ENCODE results near the gene PSMB5.

Gene PSMB5

GRCh38 chr14:23077962-23078361 is 43.3 kb upstream of the PSMB5 start:
- H2BK12ac ChIP-seq (ENCODE audit: low read length in 2 of 2), result peak overlapping the region in 1 of 2 experiments; percentile 21
- no peak overlapping the region for H4K91ac ChIP-seq (ENCODE audit: low read length)
- peak overlapping the region; percentile 3 for H2AK5ac ChIP-seq (ENCODE audit: low read length, severe bottlenecking)
- H3K9ac ChIP-seq (ENCODE audit: low read length), result peak overlapping the region; percentile 87
- H3K14ac ChIP-seq (ENCODE audit: low read length in 2 of 2), result peak overlapping the region in 1 of 2 experiments; percentile 11
- H3K18ac ChIP-seq (ENCODE audit: low read depth in 1 of 2, low read length in 2 of 2), result peak overlapping the region; percentile 10 to 40
- H3K36me3 ChIP-seq (ENCODE audit: control insufficient read depth in 1 of 2, insufficient read depth in 2 of 2, low read depth in 1 of 2, low read length in 2 of 2), result peaks cover 32 to 94% of the 10 kb centered on the region in 2 experiments
- H3K4me3 ChIP-seq (ENCODE audit: insufficient read depth in 1 of 2, low read depth in 1 of 2, low read length in 2 of 2), result peak overlapping the region in 1 of 2 experiments; percentile 48
- peaks cover 14% of the 10 kb centered on the region for H3K79me1 ChIP-seq (replicated peaks; ENCODE audit: low read length, poor library complexity, severe bottlenecking)
- WGBS, result 80% methylated on average over 3 of the region's 5 CpGs
- no peaks in the 10 kb centered on the region for H3K27me3 ChIP-seq (ENCODE audit: control insufficient read depth in 1 of 2, insufficient read depth in 1 of 2, low read length in 2 of 2)
- H2AFZ ChIP-seq (ENCODE audit: low read depth, low read length), result no peak overlapping the region
- no peak overlapping the region for H3K4me2 ChIP-seq (ENCODE audit: low read length, poor library complexity, severe bottlenecking)
- no peak for DNase-seq
- peak overlapping the region in 1 of 2 experiments; percentile 76 for H3K4ac ChIP-seq (ENCODE audit: low read depth in 1 of 2, low read length in 2 of 2)
- peaks cover 9% of the 10 kb centered on the region for H3K4me1 ChIP-seq (ENCODE audit: control insufficient read depth, insufficient read depth, low read depth, low read length)
- H2BK5ac ChIP-seq (ENCODE audit: low read depth, low read length, poor library complexity, severe bottlenecking), result no peak overlapping the region
- H4K8ac ChIP-seq (ENCODE audit: low read length), result no peak overlapping the region
- no peak overlapping the region for H2BK15ac ChIP-seq (ENCODE audit: low read depth, poor library complexity, severe bottlenecking)
- H3K27ac ChIP-seq (ENCODE audit: low read length, poor library complexity, severe bottlenecking), result peak overlapping the region; percentile 83
- no peak overlapping the region for H3K23ac ChIP-seq (ENCODE audit: low read length in 2 of 2)
- H3K9me3 ChIP-seq (ENCODE audit: control insufficient read depth, low read length), result no peaks in the 10 kb centered on the region
- H2BK120ac ChIP-seq (ENCODE audit: low read depth, low read length), result no peak overlapping the region

DNA sequence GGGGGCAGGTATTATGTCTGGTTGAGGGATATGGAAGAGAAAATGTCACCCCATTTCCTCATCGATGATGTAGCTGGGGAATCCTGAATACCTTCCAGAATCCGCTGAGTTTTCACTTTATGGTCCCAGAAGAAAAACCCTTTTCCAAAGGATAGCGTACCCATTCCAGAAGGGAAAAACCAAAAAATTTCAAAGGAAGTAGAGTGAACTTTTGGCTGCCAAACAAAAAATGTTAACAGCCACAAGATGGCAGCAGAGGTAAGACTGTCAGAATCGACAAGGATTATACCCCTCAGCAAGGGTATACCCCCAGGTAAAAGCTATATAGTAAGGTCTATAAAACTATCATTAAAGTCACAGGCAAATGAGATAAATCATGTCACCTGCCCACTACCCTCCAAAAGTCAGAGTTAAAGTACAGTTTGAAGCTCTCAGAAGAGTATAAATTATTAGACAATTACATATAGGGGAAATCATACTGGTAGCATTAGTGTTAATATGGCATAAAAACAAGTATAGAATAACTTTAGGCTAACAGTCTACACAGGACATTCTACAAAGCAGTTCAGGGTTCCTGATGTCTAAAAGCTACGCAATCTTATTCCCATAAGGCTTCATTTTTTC is 42.2 kb upstream of the PSMB5 start:
- Histone ChIP-seq H2AK5ac (ENCODE audit: low read length, severe bottlenecking) (no peak overlapping the region), H2BK5ac (ENCODE audit: low read depth, low read length, poor library complexity, severe bottlenecking) (no peak overlapping the region), H4K91ac (ENCODE audit: low read length) (no peak overlapping the region), H3K27ac (ENCODE audit: low read length, poor library complexity, severe bottlenecking) (no peak overlapping the region), H3K9me3 (ENCODE audit: control insufficient read depth, low read length) (no peaks in the 10 kb centered on the region), H2BK15ac (ENCODE audit: low read depth, poor library complexity, severe bottlenecking) (no peak overlapping the region), H4K8ac (ENCODE audit: low read length) (no peak overlapping the region), H2BK120ac (ENCODE audit: low read depth, low read length) (peak overlapping the region; percentile 64), H3K18ac (ENCODE audit: low read depth in 1 of 2, low read length in 2 of 2) (no peak overlapping the region), H2AFZ (ENCODE audit: low read depth, low read length) (no peak overlapping the region), H3K4me3 (ENCODE audit: insufficient read depth in 1 of 2, low read depth in 1 of 2, low read length in 2 of 2) (no peak overlapping the region), H3K36me3 (ENCODE audit: control insufficient read depth in 1 of 2, insufficient read depth in 2 of 2, low read depth in 1 of 2, low read length in 2 of 2) (peaks cover 26 to 94% of the 10 kb centered on the region in 2 experiments), H3K79me1 (replicated peaks; ENCODE audit: low read length, poor library complexity, severe bottlenecking) (peaks cover 12% of the 10 kb centered on the region), H3K4ac (ENCODE audit: low read depth in 1 of 2, low read length in 2 of 2) (no peak overlapping the region), H3K9ac (ENCODE audit: low read length) (peak overlapping the region; percentile 87), H2BK12ac (ENCODE audit: low read length in 2 of 2) (no peak overlapping the region), H3K14ac (ENCODE audit: low read length in 2 of 2) (no peak overlapping the region), H3K23ac (ENCODE audit: low read length in 2 of 2) (no peak overlapping the region), H3K4me1 (ENCODE audit: control insufficient read depth, insufficient read depth, low read depth, low read length) (peaks cover 10% of the 10 kb centered on the region), H3K27me3 (ENCODE audit: control insufficient read depth in 1 of 2, insufficient read depth in 1 of 2, low read length in 2 of 2) (no peaks in the 10 kb centered on the region), H3K4me2 (ENCODE audit: low read length, poor library complexity, severe bottlenecking) (no peak overlapping the region)
- peak; percentile 58 for DNase-seq
- WGBS, result 94% methylated on average over 4 of the region's 5 CpGs

GRCh38 chr14:23074906-23075305 is 40.2 kb upstream of the PSMB5 start:
- no peak overlapping the region for H3K23ac ChIP-seq (ENCODE audit: low read length in 2 of 2)
- no peak overlapping the region for H2BK120ac ChIP-seq (ENCODE audit: low read depth, low read length)
- H3K36me3 ChIP-seq (ENCODE audit: control insufficient read depth in 1 of 2, insufficient read depth in 2 of 2, low read depth in 1 of 2, low read length in 2 of 2), result peaks cover 21 to 78% of the 10 kb centered on the region in 2 experiments
- H2BK15ac ChIP-seq (ENCODE audit: low read depth, poor library complexity, severe bottlenecking), result no peak overlapping the region
- H3K14ac ChIP-seq (ENCODE audit: low read length in 2 of 2), result no peak overlapping the region
- no peak overlapping the region for H2BK12ac ChIP-seq (ENCODE audit: low read length in 2 of 2)
- H4K8ac ChIP-seq (ENCODE audit: low read length), result no peak overlapping the region
- no peak for DNase-seq
- H2AK5ac ChIP-seq (ENCODE audit: low read length, severe bottlenecking), result no peak overlapping the region
- peaks cover 11% of the 10 kb centered on the region for H3K4me1 ChIP-seq (ENCODE audit: control insufficient read depth, insufficient read depth, low read depth, low read length)
- no peaks in the 10 kb centered on the region for H3K9me3 ChIP-seq (ENCODE audit: control insufficient read depth, low read length)
- H3K4me2 ChIP-seq (ENCODE audit: low read length, poor library complexity, severe bottlenecking), result no peak overlapping the region
- H3K27me3 ChIP-seq (ENCODE audit: control insufficient read depth in 1 of 2, insufficient read depth in 1 of 2, low read length in 2 of 2), result no peaks in the 10 kb centered on the region
- H3K4ac ChIP-seq (ENCODE audit: low read depth in 1 of 2, low read length in 2 of 2), result no peak overlapping the region
- no peak overlapping the region for H3K4me3 ChIP-seq (ENCODE audit: insufficient read depth in 1 of 2, low read depth in 1 of 2, low read length in 2 of 2)
- no peak overlapping the region for H2BK5ac ChIP-seq (ENCODE audit: low read depth, low read length, poor library complexity, severe bottlenecking)
- H2AFZ ChIP-seq (ENCODE audit: low read depth, low read length), result no peak overlapping the region
- H3K27ac ChIP-seq (ENCODE audit: low read length, poor library complexity, severe bottlenecking), result no peak overlapping the region
- peak overlapping the region; percentile 50 for H3K9ac ChIP-seq (ENCODE audit: low read length)
- no peak overlapping the region for H4K91ac ChIP-seq (ENCODE audit: low read length)
- H3K18ac ChIP-seq (ENCODE audit: low read depth in 1 of 2, low read length in 2 of 2), result no peak overlapping the region
- peaks cover 12% of the 10 kb centered on the region for H3K79me1 ChIP-seq (replicated peaks; ENCODE audit: low read length, poor library complexity, severe bottlenecking)
- WGBS, result 100% methylated on average over 1 of the region's 1 CpG

DNA sequence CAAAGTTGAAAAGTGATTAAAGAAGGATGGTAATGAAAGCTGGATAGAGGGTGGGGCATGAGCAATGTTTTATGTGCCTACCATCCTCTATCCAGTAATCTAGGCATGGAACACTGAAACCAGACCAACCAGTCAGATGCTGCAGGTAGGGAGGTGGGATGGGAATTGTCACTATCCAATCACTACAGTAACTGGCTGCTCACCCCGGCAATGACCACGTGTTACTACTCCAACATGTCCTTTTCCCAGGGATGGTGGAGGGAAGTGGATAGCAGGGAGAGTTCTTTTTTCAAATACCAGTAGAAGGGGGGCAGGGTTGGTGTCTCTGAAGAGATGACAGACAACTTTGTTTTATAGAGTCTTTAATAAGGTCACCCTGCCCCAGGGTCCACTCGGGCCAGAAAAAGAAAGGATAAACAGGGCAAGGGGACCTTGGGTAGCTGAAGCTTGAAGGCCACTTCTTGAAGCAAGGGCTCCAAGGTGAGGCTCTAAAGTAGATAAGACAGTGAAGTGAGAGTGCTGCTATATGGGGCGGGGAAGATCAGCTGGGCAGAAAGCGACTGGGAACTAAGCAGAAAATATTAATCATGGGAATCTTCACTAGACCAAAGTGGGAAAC is 37.3 kb upstream of the PSMB5 start:
- no peaks in the 10 kb centered on the region for H3K9me3 ChIP-seq (ENCODE audit: control insufficient read depth, low read length)
- no peak overlapping the region for H3K14ac ChIP-seq (ENCODE audit: low read length in 2 of 2)
- 75% methylated on average over 3 of the region's 5 CpGs for WGBS
- H2BK12ac ChIP-seq (ENCODE audit: low read length in 2 of 2), result peak overlapping the region in 1 of 2 experiments; percentile 70
- no peak overlapping the region for H4K8ac ChIP-seq (ENCODE audit: low read length)
- H3K27ac ChIP-seq (ENCODE audit: low read length, poor library complexity, severe bottlenecking), result peak overlapping the region; percentile 63
- H3K4me3 ChIP-seq (ENCODE audit: insufficient read depth in 1 of 2, low read depth in 1 of 2, low read length in 2 of 2), result peak overlapping the region in 1 of 2 experiments; percentile 97
- no peak for DNase-seq
- H2BK120ac ChIP-seq (ENCODE audit: low read depth, low read length), result no peak overlapping the region
- peak overlapping the region in 1 of 2 experiments; percentile 96 for H3K18ac ChIP-seq (ENCODE audit: low read depth in 1 of 2, low read length in 2 of 2)
- H3K36me3 ChIP-seq (ENCODE audit: control insufficient read depth in 1 of 2, insufficient read depth in 2 of 2, low read depth in 1 of 2, low read length in 2 of 2), result peaks cover 35 to 79% of the 10 kb centered on the region in 2 experiments
- H3K4ac ChIP-seq (ENCODE audit: low read depth in 1 of 2, low read length in 2 of 2), result peak overlapping the region in 1 of 2 experiments; percentile 54
- peaks cover 12% of the 10 kb centered on the region for H3K79me1 ChIP-seq (replicated peaks; ENCODE audit: low read length, poor library complexity, severe bottlenecking)
- H2AK5ac ChIP-seq (ENCODE audit: low read length, severe bottlenecking), result peak overlapping the region; percentile 79
- peak overlapping the region; percentile 8 for H2BK15ac ChIP-seq (ENCODE audit: low read depth, poor library complexity, severe bottlenecking)
- H3K23ac ChIP-seq (ENCODE audit: low read length in 2 of 2), result no peak overlapping the region
- H4K91ac ChIP-seq (ENCODE audit: low read length), result no peak overlapping the region
- H2BK5ac ChIP-seq (ENCODE audit: low read depth, low read length, poor library complexity, severe bottlenecking), result no peak overlapping the region
- no peak overlapping the region for H2AFZ ChIP-seq (ENCODE audit: low read depth, low read length)
- no peaks in the 10 kb centered on the region for H3K27me3 ChIP-seq (ENCODE audit: control insufficient read depth in 1 of 2, insufficient read depth in 1 of 2, low read length in 2 of 2)
- H3K4me2 ChIP-seq (ENCODE audit: low read length, poor library complexity, severe bottlenecking), result no peak overlapping the region
- H3K9ac ChIP-seq (ENCODE audit: low read length), result peak overlapping the region; percentile 99
- peaks cover 22% of the 10 kb centered on the region for H3K4me1 ChIP-seq (ENCODE audit: control insufficient read depth, insufficient read depth, low read depth, low read length)

All from mesenchymal stem cell (in vitro differentiated cells and primary cell).